Activated CD4-positive, CD25-positive, alpha-beta regulatory T cell (primary cell): ENCODE data around the gene PMF1.
"Not testable (repeated sequence)": the region's sequence is repeated elsewhere in the genome, so short reads cannot be mapped to it uniquely, and the experiment has no call there.

Experiments used
- DNase-seq, 4 experiments: peaks; one replicate each; lab custom pipeline; 2025; lab: John Stamatoyannopoulos, UW

PMF1 gene

DNA sequence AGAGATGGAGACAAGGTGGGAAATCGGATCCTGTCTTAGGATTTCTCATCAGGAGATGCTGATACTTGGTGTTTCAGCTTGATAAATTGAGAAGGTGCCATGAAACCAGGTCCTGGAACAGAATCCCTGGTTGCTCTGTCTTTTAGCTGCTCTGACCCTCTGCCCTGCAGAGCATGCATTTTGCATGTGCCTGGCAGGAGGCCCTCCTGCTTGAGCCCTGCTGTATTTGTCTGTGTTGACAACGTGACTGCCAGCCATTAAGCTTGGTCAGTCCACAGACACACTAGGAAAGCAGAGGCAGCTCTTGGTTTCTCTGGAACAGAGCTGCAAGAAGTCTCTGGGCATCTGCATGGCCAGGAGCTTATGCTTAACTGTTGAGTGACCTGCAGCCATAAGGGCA, 16.4 kb upstream of the PMF1 start:
- DNase-seq = no peak

DNA sequence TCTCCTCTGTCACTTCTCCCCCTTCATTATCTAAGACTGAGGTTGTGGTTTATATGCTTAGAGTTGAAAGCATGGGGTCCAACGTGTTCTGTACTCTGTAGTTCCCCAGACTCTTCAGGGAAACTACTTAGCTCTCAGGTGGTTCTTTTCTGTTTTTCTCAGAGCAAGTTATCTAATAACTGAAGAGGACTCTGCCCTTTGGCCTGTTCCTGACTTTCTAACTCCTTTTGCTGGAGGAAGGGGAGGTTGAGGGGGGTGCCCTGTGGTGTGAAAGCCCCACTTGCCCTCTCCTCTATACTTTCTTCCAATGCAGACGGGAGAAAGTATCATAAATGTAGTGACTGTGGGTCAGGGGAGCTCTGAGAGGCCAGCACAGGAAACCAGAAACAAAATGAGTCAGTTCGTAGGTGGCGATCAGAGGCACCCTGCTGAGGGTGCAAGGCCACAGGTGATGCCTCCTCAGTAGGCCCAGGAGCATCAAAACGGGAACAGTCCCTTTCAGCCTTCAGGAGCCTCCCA, 13.9 kb upstream of the PMF1 start:
- no peak for DNase-seq

- DNase-seq = no peak
Observed at GRCh38 chr1:156200044-156200443, 12.8 kb upstream of the PMF1 start.

GRCh38 chr1:156203331-156203730, 9.5 kb upstream of the PMF1 start:
- DNase-seq = no peak

GRCh38 chr1:156204686-156205085, 8.1 kb upstream of the PMF1 start:
- no peak for DNase-seq

- DNase-seq = no peak
Observed at GRCh38 chr1:156211243-156211642, 1.6 kb upstream of the PMF1 start.

DNA sequence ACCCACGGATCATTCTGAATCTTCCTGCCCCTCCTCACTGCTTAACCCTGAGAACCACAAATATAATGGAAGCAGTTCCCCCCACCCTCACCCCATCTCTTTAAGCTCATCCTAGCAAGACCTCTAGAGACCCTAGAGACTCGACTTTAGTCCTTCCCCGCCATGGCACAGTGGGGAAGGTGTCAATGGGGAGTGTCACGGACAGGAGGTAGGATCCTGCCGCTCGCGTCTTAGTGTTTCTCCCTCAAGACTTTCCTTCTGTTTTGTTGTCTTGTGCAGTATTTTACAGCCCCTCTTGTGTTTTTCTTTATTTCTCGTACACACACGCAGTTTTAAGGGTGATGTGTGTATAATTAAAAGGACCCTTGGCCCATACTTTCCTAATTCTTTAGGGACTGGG, 677 bp upstream of the PMF1 start:
- no peak for DNase-seq

GRCh38 chr1:156213644-156213966, 798 bp downstream of the PMF1 start:
- no peak for DNase-seq

- DNase-seq = peak in 1 of 4 experiments; percentile 21
Observed at GRCh38 chr1:156214024-156214748, 1.4 kb downstream of the PMF1 start.

- not testable (repeated sequence) for DNase-seq
Observed at GRCh38 chr1:156216361-156217086, 3.7 kb downstream of the PMF1 start.

DNA sequence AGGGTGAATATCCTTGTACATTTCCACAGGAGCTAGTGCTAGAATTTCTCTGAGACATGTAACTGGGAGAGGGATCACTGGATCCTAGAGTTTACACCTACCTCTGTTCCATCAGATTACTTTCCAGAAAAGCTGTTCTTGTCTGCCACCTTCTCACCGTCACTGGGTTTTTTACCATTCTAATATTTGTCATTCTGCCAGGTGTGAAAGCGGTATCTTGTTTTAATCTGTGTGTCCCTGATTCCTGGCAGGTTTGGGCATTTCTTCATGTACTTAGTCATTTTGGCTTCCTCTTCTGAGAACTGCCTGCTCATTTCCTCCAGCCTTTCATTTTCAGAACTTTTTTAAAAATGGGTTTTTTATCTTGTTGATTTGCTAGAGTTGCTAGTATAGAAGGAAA, 5.1 kb downstream of the PMF1 start:
- DNase-seq = peak in 1 of 4 experiments; percentile 18

GRCh38 chr1:156220226-156220625, 7.4 kb downstream of the PMF1 start:
- no peak for DNase-seq

DNA sequence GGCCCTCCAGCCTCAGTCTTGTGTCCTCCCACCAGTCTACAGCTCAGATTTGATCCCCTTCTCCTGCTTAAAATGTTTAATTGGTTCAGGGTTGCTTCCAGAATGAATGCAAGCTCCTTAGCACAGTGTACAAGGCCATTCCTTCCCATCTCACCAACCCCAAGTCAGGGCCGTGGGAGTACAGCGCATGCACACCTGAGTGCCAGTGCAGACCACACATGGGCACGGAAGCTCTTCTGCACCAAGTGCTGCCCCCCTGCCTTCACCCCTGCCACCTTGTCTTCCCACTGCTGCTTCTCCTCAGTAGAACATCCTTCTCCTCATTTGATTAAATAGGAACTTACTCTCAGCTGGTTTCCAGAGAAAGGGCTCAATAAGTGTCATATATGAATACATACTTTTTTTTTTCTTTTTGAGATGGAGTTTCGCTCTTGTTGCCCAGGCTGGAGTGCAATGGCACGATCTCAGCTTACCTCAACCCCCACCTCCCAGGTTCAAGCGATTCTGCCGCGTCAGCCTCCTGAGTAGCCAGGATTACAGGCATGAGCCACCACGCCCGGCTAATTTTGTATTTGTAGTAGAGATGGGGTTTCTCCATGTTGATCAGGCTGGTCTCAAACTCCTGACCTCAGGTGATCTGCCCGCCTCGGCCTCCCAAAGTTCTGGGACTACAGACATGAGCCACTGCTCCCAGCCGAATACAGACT, 9.3 kb downstream of the PMF1 start:
- DNase-seq = no peak

DNA sequence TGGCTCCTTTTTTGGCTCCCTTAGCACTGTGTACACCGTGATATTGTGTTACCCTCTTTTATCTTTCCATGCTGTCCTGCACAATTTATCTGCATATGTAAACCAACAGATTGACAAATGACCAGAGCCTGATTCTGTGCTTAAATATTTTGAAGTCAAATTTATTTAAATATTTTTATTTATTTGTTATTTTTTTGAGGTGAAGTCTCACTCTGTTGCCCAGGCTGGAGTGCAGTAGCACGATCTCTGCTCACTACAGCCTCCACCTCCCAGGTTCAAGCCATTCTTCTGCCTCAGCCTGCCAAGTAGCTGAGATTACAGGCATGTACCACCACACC, 12.8 kb downstream of the PMF1 start:
- no peak for DNase-seq

DNA sequence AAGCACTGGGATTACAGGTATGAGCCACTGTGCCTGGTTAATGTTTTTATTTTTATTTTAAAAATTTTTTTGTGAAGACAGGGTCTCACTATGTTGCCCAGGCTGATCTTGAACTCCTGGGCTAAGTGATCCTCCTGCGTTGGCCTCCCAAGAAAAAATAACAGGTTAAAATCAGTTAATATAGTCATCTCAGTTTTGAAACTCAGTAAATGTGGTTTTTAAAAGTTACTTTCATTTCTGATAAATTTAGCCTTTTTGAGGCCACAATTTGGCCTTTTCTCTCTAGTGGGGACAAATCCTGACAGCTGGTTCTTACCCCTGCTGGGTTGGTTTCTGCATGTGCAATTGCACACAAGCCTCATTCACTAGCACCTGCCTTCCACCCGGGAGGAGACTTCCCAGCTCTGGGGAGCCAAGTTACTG, 13.3 kb downstream of the PMF1 start:
- no peak for DNase-seq

DNA sequence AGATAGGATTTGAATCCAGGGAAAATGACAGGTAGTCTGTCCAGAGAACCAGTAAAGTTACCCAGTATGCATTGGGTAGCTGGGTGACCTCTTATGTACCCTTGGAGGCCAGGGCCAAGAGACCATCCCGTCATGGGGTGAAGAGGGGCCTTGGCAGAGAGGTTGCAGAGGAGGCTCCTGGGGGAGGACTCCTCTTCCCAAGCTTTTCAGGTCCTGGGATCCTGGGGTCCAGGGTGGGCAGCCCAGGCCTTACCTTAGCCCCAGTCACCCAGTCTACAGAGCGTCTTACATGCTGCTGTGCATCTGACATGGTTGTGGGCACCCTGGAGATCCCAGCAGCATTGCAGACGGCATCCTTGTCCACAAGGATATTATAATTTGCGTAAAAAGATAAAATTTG, 14.0 kb downstream of the PMF1 start:
- DNase-seq = no peak

- DNase-seq = no peak
Observed at GRCh38 chr1:156228501-156228900, 15.7 kb downstream of the PMF1 start.

GRCh38 chr1:156229809-156230472, 17.1 kb downstream of the PMF1 start:
- no peak for DNase-seq

DNA sequence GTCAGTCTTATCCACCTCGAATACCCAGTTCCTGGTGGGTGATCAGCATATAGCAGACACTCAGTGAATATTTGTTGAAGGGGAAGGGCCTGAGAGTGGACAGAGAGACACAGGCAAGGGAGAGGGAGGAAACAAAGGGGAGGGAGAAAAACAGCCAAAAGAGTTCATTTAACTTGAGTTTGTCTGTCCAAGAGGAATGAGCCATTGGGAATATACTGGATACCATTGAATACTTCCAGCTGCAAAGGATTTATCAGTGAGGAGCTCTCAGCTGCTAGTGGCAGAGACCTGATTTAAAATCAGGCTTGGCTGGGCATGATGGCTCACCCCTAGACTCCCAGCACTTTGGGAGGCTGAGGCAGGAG, 17.6 kb downstream of the PMF1 start:
- DNase-seq = no peak

- no peak for DNase-seq
Observed at GRCh38 chr1:156232201-156232894, 19.5 kb downstream of the PMF1 start.

DNA sequence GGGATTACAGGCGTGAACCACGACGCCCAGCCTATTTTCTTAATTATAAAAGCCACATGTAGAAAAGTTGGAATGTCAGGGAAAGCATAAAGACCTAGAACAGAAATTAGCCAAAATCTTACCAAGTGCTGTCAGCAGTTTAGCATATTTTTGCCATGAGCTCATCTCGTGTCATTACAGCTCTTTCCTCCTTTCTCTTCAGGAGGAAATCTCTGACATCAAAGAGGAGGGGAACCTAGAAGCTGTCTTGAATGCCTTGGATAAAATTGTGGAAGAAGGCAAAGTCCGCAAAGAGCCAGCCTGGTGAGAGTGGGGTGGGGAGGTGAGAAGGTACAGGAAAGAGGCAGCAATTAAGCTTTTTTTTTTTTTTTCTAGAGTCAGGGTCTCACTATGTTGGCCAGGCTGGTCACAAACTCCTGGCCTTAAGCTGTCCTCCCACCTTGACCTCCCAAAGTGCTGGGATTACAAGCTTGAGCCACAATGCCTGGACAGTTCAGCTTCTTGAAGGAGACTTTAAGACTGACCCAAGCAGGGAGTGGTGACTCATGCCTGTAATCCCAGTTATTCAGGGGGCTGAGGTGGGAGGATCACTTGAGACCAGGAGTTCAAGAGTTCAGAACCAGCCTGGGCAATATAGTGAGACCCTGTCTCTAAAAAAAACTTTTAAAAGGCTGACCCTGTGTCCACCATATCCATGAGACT, 20.8 kb downstream of the PMF1 start:
- DNase-seq = no peak
